Measurements from ENCODE around the gene TDP2. TPM values are rescaled to one million over a fixed set of nuclear protein-coding genes. Genes with fewer than 3 reads are reported as not detected.

Gene TDP2
- total and polyA plus RNA-seq, 9 of the 15 experiments (the other 6 are each of a cell fraction or from before 2014, with no cell fraction given) = 27.7 to 60.1 (median 31.8) TPM

DNA sequence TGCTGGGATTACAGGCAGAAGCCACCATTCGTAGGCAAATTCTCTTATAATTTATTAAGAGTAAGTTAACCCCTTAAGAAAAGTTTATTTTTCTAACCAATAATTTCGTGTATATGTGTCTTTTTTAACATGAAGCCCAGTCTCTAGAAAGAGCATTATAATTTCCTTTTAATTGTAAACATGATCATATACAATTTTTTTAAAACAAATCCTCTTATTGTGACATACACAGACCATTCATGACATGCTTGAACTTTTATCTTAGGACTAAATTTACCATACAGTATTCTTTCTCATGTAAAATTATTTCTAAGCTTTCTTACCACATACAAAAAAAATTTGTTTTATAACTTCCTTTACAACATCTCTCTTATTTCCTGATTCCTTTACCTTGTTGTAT is 6.9 kb upstream of the TDP2 start:
- ChIA-PET CTCF (ENCODE audit: low intra/inter-chr PET ratio) (no interaction called here), POLR2A (no interaction called here)
- Histone ChIP-seq H3K9me3 (replicated peaks; ENCODE audit: control insufficient read depth, insufficient read depth, low read depth, low read length) (0 out of 2 replicates have a peak, but pooled peaks cover 3% of the 10 kb centered on the region), H4K20me1 (replicated peaks; ENCODE audit: control insufficient read depth, insufficient read depth, low read length) (no peaks in the 10 kb centered on the region), H3K36me3 (ENCODE audit: control insufficient read depth, insufficient read depth, low read length) (peaks cover 6% of the 10 kb centered on the region; the same call in 2 of the 3 replicates), H3K9ac (ENCODE audit: insufficient read depth in 1 of 2, low read depth in 2 of 2, low read length in 2 of 2) (no peak overlapping the region), H3K9me1 (ENCODE audit: control insufficient read depth, insufficient read depth, low read length) (no peaks in the 10 kb centered on the region), H3K4me2 (ENCODE audit: insufficient read depth, low read length) (no peak overlapping the region), H3K27me3 (ENCODE audit: control insufficient read depth in 2 of 2, insufficient read depth in 2 of 2, low read length in 2 of 2) (no peaks in the 10 kb centered on the region), H3K79me2 (ENCODE audit: control insufficient read depth, insufficient read depth, low read length) (peaks cover 11% of the 10 kb centered on the region), H2AFZ (ENCODE audit: low read depth, low read length) (no peak overlapping the region), H3K27ac (ENCODE audit: extremely low read depth, low read depth, low read length) (no peak overlapping the region), H3K4me3 (no peak overlapping the region), H3K4me1 (replicated peaks in 1 of 2; ENCODE audit: control insufficient read depth in 2 of 2, insufficient read depth in 2 of 2, low read length in 2 of 2) (peaks cover 0 to 3% of the 10 kb centered on the region in 2 experiments; a peak in 2 of 5 replicates)
- in situ Hi-C loops (cut with MboI) = no loop called here
- intact Hi-C loops (cut with micrococcal nuclease) = no loop called here
- no peak for FAIRE-seq
- no peak for ATAC-seq
- 42% methylated on average over 2 of the region's 2 CpGs for WGBS (ENCODE audit: insufficient coverage, low coverage, missing lambda C conversion rate)
- no TSS peak for BruUV-seq (replicated peaks)
- TF ChIP-seq MBD2 (IDR thresholded peaks at IDR 0.05; ENCODE audit: borderline replicate concordance, low read depth) (no peak), ZNF253 (CRISPR knock-in tag; conservative IDR thresholded peaks at IDR 0.05) (no peak), ZFP36 (IDR thresholded peaks at IDR 0.05; ENCODE audit: low read depth, low read length, partially characterized antibody) (peak; percentile 60), NFIX (CRISPR knock-in tag; IDR thresholded peaks at IDR 0.05; ENCODE audit: low read depth) (no peak), NCOA4 (IDR thresholded peaks at IDR 0.05; ENCODE audit: partially characterized antibody) (no peak), CBX3 (IDR thresholded peaks at IDR 0.05; ENCODE audit: borderline replicate concordance in 1 of 2, low read length in 2 of 2) (peak in 1 of 2 experiments; percentile 38; a peak in 1 of 3 replicates), ZNF785 (CRISPR knock-in tag; IDR thresholded peaks at IDR 0.05) (no peak), HMG20B (CRISPR knock-in tag; IDR thresholded peaks at IDR 0.05) (no peak), KDM4B (IDR thresholded peaks at IDR 0.05; ENCODE audit: borderline replicate concordance in 2 of 2, low read depth in 1 of 2) (no peak), ARID1B (IDR thresholded peaks at IDR 0.05) (no peak), ZNF24 (IDR thresholded peaks at IDR 0.05) (no peak)
- TF ChIP-seq, protein P1, sequence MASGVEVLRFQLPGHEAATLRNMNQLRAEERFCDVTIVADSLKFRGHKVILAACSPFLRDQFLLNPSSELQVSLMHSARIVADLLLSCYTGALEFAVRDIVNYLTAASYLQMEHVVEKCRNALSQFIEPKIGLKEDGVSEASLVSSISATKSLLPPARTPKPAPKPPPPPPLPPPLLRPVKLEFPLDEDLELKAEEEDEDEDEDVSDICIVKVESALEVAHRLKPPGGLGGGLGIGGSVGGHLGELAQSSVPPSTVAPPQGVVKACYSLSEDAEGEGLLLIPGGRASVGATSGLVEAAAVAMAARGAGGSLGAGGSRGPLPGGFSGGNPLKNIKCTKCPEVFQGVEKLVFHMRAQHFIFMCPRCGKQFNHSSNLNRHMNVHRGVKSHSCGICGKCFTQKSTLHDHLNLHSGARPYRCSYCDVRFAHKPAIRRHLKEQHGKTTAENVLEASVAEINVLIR (CRISPR knock-in tag; IDR thresholded peaks at IDR 0.05) = no peak
- DNase-seq (ENCODE audit: extremely low read depth in 1 of 4, low spot score in 3 of 4) = no peak
